ENCODE measurements around the gene XPC.

DNA sequence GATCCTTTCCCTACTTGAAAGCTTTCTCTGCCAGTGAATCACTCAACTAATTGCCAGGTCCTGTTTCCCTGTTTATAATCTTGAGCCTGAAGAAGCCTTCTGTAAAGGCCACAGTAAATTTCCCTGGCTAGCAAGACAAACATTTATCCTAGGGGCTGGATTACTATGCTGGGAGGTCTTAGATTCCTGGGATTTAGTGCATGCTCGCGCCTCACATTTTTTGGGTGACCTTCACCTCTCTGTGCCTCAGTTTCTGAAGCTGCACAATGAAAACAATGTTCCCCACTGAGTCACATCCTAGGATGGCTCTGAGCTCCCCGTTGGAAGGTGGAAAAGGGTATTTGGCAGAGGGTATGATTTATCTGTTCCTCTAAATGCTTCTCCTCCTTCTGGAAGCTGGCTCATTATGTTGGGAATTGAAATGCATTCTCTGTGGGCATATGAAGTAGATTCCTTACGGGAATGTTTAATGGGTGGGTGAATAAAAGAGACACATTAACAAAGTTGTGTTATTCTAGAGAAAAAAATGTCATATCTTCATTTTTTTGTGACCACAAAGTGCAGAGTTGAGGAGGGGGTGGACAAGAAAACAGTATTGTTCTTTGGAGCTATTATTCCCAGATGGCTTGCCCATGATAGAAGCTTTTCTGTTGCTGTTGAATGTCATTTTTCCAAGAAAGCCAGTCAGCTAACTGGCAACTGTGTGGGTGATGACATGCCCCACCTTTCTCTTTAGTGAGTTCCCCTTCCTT, 32.6 kb upstream of the XPC start:
- TF ChIP-seq, protein P1, sequence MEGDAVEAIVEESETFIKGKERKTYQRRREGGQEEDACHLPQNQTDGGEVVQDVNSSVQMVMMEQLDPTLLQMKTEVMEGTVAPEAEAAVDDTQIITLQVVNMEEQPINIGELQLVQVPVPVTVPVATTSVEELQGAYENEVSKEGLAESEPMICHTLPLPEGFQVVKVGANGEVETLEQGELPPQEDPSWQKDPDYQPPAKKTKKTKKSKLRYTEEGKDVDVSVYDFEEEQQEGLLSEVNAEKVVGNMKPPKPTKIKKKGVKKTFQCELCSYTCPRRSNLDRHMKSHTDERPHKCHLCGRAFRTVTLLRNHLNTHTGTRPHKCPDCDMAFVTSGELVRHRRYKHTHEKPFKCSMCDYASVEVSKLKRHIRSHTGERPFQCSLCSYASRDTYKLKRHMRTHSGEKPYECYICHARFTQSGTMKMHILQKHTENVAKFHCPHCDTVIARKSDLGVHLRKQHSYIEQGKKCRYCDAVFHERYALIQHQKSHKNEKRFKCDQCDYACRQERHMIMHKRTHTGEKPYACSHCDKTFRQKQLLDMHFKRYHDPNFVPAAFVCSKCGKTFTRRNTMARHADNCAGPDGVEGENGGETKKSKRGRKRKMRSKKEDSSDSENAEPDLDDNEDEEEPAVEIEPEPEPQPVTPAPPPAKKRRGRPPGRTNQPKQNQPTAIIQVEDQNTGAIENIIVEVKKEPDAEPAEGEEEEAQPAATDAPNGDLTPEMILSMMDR (IDR thresholded peaks at IDR 0.05; ENCODE audit: insufficient read depth, low read length, poor library complexity, severe bottlenecking): no peak
- TF ChIP-seq EZH2phosphoT487 (conservative IDR thresholded peaks at IDR 0.05; ENCODE audit: low read length): no peak

Data from SU-DHL-6 (cell line).